Left renal cortex interstitium (tissue), 4 donors: ENCODE results near the gene FAIM. TPM values are rescaled to one million over a fixed set of nuclear protein-coding genes. Genes with fewer than 3 reads are reported as not detected.
A peak's percentile ranks its signal among the peaks of the same experiment; 100 is the strongest.
"Not testable (repeated sequence)": the region's sequence is repeated elsewhere in the genome, so short reads cannot be mapped to it uniquely, and the experiment has no call there.

ENCODE experiments used
- DNase-seq, 4 donors: peaks; one replicate each; pipeline ENCODE4 v3.0.0-alpha.2; 2013; ENCODE audit warnings: low read depth in 4 of 4, low spot score in 2 of 4, missing footprints in 1 of 4
- polyA plus RNA-seq, 4 donors: library from polyadenylated mRNA; unstranded; fragments of 120-200 nt; gene quantifications; one replicate each; pipeline ENCODE4 v1.2.1, GENCODE V29; 2013; ENCODE audit not compliant: insufficient read length in 4 of 4

The FAIM gene
- polyA plus RNA-seq, 4 donors = 28.7 to 39.0 (median 30.2) TPM

DNA sequence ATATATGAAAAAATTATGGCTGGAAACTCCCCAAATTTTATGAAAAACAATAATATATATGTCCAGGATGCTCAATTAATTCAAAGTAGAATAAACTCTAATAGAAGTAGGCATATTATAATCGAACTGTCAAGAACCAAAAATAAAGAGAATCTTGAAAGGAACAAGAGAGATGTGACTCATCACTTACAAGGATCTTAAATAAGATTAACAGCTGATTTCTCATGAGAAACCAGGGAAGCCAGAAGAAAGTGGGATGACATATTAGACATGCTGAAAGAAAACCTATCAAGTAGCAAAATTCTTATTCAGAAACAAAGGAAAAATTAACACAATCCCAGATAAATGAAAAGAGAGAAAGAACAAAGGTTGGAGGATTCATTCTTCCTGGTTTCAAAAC lies 66.8 kb downstream of the FAIM start:
- no peak for DNase-seq

DNA sequence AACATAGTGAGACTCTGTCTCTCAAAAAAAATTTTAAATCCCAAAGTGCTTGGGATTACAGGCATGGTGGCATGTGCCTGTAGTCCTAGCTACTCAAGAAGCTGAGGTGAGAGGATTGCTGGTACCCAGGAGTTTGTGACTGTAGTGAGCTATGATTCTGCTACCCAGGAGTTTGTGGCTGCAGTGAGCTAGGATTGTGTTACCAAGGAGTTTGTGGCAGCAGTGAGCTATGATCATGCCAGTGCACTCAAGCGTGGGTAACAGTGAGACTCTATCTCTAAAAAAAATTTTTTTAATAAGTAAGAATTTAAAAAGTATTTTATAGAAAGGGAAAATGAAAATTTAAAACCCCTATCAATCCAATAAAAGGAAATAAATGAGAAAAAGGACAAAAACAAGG lies 69.5 kb downstream of the FAIM start:
- no peak for DNase-seq

DNA sequence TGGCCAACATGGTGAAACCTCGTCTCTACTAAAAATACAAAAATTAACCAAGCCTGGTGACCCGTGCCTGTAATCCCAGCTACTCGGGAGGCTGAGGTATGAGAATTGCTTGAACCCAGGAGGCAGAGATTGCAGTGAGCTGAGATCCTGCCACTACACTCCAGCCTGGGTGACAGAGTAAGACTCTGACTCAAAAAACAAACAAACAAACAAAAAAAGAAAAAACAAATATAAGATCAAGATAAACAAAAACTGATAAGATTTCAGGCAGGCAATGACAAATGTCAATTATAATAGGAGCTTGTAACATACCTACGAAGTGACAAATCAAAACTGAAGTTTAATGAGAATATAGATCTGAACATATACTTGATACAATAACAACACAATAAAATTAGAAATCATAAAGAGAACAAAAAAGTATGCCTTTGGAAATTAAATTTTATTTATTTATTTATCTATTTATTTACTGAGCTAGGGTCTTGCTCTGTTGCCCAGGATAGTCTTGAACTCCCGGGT lies 70.4 kb downstream of the FAIM start:
- no peak for DNase-seq

DNA sequence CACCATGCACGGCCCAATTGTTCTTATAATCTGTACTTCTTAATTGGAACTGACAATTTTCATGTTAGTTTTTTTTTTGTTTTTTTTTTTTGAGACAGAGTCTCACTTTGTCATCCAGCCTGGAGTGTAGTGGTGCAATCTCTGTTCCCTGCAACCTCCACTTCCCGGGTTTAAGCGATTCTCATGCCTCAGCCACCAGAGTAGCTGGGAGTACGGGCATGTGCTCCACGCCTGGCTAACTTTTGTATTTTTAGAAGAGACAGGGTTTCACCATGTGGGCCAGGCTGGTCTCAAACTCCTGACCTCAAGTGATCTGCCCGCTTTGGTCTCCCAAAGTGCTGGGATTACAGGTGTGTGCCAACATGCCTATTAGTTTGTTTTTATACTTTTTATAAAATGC lies 72.4 kb downstream of the FAIM start:
- not testable (repeated sequence) for DNase-seq

DNA sequence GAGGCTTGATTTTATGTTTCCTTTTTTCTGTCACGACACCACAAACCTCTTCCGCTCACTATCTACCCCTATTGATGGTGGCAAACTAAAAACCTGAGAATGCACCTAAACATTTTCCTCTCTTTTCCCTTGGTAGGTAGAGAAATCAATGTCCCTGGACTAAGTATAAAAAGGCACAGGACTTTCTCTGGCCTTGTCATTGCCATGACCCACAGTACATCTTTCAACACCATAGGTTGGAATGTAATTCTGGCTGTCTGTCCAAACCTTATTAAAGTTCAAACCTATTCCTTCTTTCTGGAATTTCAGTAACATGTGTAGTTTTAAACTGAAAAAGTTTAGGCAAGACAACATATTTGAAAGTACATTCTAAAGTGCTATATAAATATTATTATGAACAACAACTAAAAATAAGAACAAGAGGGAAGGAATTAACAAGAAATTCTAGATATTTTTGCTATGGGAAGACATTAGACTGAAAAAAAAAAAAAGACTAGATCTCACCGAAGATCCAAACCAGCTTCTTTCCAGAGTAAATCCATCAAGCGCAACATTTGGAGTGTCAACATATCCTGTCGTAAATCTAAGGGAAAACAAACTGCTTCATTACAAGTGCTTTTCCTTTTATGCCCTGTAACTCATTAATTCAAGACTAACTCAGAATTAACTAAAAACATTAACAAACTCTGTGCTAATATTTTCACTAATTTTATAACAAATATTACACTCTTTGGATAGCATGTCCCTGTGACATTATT lies 73.1 kb downstream of the FAIM start:
- peak in 3 of 4 donors; percentile 11 to 39 (median 36) for DNase-seq

DNA sequence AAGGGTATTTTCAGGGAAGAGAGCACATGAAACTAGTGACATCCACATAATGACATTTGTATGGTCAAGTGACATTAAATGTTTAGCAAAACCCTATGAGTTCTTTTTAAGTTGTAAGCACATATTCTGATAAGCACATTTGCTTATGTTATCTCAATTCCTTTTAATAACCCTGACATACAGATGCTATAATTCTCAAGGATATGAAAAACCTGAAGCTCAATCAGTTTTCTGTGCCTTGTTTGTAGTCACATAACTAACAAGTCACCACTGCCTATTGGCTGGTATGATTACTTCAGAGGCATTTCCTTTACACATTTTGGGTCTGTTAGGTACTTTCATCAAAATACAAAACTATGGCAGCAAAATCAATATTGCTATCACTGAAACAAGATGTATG lies 74.1 kb downstream of the FAIM start:
- no peak for DNase-seq

Other genes starting within 250 kb of the FAIM start
- 1 to 10 TPM in 3 of 4 donors, under 1 TPM in 1; 0.75 to 2.2 (median 1.6) TPM for gene ESYT3, start 174.2 kb upstream of the FAIM start, polyA plus RNA-seq
- gene CEP70, start 14.5 kb upstream of the FAIM start, polyA plus RNA-seq = 10 to 100 TPM; 34.0 to 48.1 (median 39.4) TPM
- 10 to 100 TPM; 27.4 to 33.2 (median 29.7) TPM for gene PIK3CB, start 226.2 kb downstream of the FAIM start, polyA plus RNA-seq